ENCODE measurements around the gene HTT.

DNA sequence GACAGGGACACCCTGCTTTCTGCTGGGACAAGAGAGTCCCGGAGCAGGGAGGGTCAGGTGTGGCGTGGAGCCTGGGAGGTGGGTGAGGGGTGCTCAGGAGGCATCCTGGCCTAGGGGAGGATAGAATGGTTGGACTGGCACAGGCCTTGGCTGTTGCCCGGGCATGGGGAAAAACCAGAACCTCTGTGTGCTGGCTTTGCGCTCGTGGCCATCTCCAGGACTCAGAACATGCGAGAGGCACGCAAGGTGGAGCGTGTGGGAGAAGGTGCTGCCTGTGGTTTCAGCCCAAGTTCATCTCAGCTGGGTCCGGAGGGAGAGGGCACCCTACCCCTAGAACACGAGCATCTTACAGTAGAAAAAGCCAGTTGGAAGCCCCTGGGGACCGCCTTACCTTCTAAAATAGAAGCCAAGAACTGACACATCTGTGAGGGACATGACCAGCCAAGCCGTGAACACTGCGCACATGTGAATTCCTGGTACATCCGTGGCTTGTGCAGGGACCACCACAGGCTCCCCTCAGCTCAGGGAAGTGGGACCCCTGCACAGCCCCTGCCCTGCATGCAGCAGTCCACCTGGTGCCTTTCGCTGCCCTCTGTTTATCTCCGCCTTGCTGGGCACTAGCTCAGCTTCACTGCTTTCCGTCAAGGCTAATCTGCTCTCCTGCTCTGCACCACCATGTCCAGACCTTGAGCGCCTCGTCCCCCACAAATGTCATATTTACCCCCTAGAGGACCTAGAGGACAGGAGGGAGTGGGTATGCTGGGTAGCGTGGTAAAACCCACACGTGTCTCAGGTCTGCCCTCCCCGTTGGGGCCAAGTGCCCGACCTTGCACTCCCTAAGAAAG is 187.9 kb downstream of the HTT start:
- TF ChIP-seq POLR2A (IDR thresholded peaks at IDR 0.05) (no peak), EP300 (IDR thresholded peaks at IDR 0.05) (no peak), POLR2AphosphoS5 (IDR thresholded peaks at IDR 0.05) (no peak)
- TF ChIP-seq, protein P1, sequence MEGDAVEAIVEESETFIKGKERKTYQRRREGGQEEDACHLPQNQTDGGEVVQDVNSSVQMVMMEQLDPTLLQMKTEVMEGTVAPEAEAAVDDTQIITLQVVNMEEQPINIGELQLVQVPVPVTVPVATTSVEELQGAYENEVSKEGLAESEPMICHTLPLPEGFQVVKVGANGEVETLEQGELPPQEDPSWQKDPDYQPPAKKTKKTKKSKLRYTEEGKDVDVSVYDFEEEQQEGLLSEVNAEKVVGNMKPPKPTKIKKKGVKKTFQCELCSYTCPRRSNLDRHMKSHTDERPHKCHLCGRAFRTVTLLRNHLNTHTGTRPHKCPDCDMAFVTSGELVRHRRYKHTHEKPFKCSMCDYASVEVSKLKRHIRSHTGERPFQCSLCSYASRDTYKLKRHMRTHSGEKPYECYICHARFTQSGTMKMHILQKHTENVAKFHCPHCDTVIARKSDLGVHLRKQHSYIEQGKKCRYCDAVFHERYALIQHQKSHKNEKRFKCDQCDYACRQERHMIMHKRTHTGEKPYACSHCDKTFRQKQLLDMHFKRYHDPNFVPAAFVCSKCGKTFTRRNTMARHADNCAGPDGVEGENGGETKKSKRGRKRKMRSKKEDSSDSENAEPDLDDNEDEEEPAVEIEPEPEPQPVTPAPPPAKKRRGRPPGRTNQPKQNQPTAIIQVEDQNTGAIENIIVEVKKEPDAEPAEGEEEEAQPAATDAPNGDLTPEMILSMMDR (IDR thresholded peaks at IDR 0.05), result no peak

Data from upper lobe of left lung (tissue), 4 donors.